ENCODE results near the gene AOC3. TPM values are rescaled to one million over a fixed set of nuclear protein-coding genes. Genes with fewer than 3 reads are reported as not detected.

The AOC3 gene
- total and polyA plus RNA-seq, 2 of the 13 experiments (the other 11 are each of a cell fraction or from before 2014, with no cell fraction given): 8.7 to 51.7 TPM

- TF ChIP-seq ZNF33B (CRISPR knock-in tag; IDR thresholded peaks at IDR 0.05) (no peak), NAIF1 (CRISPR knock-in tag; IDR thresholded peaks at IDR 0.05; ENCODE audit: borderline replicate concordance) (peak; percentile 43; the same call in 1 of the 2 replicates), GATAD2A (CRISPR knock-in tag; IDR thresholded peaks at IDR 0.05) (peak; percentile 56), ATF5 (CRISPR knock-in tag; IDR thresholded peaks at IDR 0.05; ENCODE audit: low read depth) (no peak), ZNF800 (CRISPR knock-in tag; IDR thresholded peaks at IDR 0.05) (no peak), MAFG (CRISPR knock-in tag; IDR thresholded peaks at IDR 0.05) (no peak), AGO2 (optimal IDR thresholded peaks at IDR 0.05; ENCODE audit: low read depth, low read length) (no peak), ZNF704 (CRISPR knock-in tag; IDR thresholded peaks at IDR 0.05; ENCODE audit: borderline replicate concordance) (0 out of 2 replicates have a peak, but pooled peaks have one; percentile 36), ZFP1 (CRISPR knock-in tag; IDR thresholded peaks at IDR 0.05) (no peak), ARID4A (CRISPR knock-in tag; IDR thresholded peaks at IDR 0.05; ENCODE audit: borderline replicate concordance) (peak; percentile 61; the same call in 1 of the 2 replicates), ZNF83 (CRISPR knock-in tag; IDR thresholded peaks at IDR 0.05; ENCODE audit: borderline replicate concordance) (no peak), ATF7 (IDR thresholded peaks at IDR 0.05) (no peak), ATF7 (CRISPR knock-in tag; IDR thresholded peaks at IDR 0.05) (no peak), IRF1 (CRISPR knock-in tag; IDR thresholded peaks at IDR 0.05; ENCODE audit: low read depth) (no peak), ZNF850 (CRISPR knock-in tag; conservative IDR thresholded peaks at IDR 0.05) (no peak), ZNF512 (CRISPR knock-in tag; IDR thresholded peaks at IDR 0.05) (no peak), SMAD1 (CRISPR knock-in tag; IDR thresholded peaks at IDR 0.05; ENCODE audit: borderline replicate concordance, low read depth) (0 out of 2 replicates have a peak, but pooled peaks have one; percentile 35)
Observed at GRCh38 chr17:42878123-42878880, 27.3 kb downstream of the AOC3 start (continued).

Measured in HepG2 (cell line).